H54 (cell line): ENCODE data around the gene LRRN4CL.
"Not testable (repeated sequence)": the region's sequence is repeated elsewhere in the genome, so short reads cannot be mapped to it uniquely, and the experiment has no call there.

Source experiments
- DNase-seq: peaks from one replicate; pipeline ENCODE4 v3.0.0; 2011; ENCODE audit warnings: low spot score, mixed read lengths; ENCODE audit not compliant: insufficient read length
- FAIRE-seq: peaks from 3 replicates; lab custom pipeline; 2011; peaks lifted over from hg19 to GRCh38; lab: Jason Lieb, UNC
- POLR2A ChIP-seq: IDR thresholded peaks from 2 replicates; pipeline ENCODE4 v1.6.1; 2011; ENCODE audit warnings: low read depth, mild to moderate bottlenecking, low read length

LRRN4CL gene

GRCh38 chr11:62676698-62677097 lies 12.6 kb downstream of the LRRN4CL start:
- TF ChIP-seq POLR2A: no peak
- DNase-seq (no peak), FAIRE-seq (no peak)

- DNase-seq, FAIRE-seq: not testable (repeated sequence)
These were observed 13.9 kb downstream of the LRRN4CL start for GRCh38 chr11:62675415-62675814.

- FAIRE-seq (no peak), DNase-seq (no peak)
- TF ChIP-seq POLR2A: no peak
These were observed 16.2 kb downstream of the LRRN4CL start for GRCh38 chr11:62673196-62673525.

- TF ChIP-seq POLR2A: peak; percentile 79
- DNase-seq (peak; percentile 62), FAIRE-seq (no peak)
These were observed 17.5 kb downstream of the LRRN4CL start, which contains the start of the genes LBHD1 and UQCC3 for GRCh38 chr11:62671608-62672389. LBHD1 (minus strand) TSS chr11:62672267; CDS start chr11:62670031, 2,236 bp downstream. UQCC3 (plus strand) TSS chr11:62671673; CDS start chr11:62671746, 73 bp downstream.

- no peak for TF ChIP-seq POLR2A
- DNase-seq (no peak), FAIRE-seq (no peak)
These were observed 18.1 kb downstream of the LRRN4CL start for GRCh38 chr11:62671236-62671607.

- no peak for TF ChIP-seq POLR2A
- no peak for DNase-seq
- FAIRE-seq: no peak
These were observed 19.7 kb downstream of the LRRN4CL start for GRCh38 chr11:62669420-62670161.

GRCh38 chr11:62667460-62667859 lies 21.9 kb downstream of the LRRN4CL start:
- DNase-seq: no peak

GRCh38 chr11:62666259-62666926 lies 22.9 kb downstream of the LRRN4CL start:
- FAIRE-seq (no peak), DNase-seq (no peak)
- no peak; the same call in 1 of the 2 replicates for TF ChIP-seq POLR2A

More at GRCh38 chr11:62667460-62667859, 21.9 kb downstream of the LRRN4CL start:
- TF ChIP-seq POLR2A: no peak
- no peak for FAIRE-seq

- FAIRE-seq (no peak), DNase-seq (no peak)
- peak; percentile 31 for TF ChIP-seq POLR2A
These were observed 23.6 kb downstream of the LRRN4CL start for GRCh38 chr11:62665599-62666258.

GRCh38 chr11:62665075-62665598 lies 24.2 kb downstream of the LRRN4CL start, which contains the start of the genes C11orf98 and CSKMT:
C11orf98 (minus strand) TSS chr11:62665210; CDS start chr11:62665169, 41 bp downstream.
CSKMT (plus strand) TSS chr11:62665312; CDS start chr11:62665880, 568 bp downstream.
- FAIRE-seq: no peak
- DNase-seq: peak; percentile 89
- TF ChIP-seq POLR2A: peak; percentile 98

GRCh38 chr11:62664405-62665074 lies 24.8 kb downstream of the LRRN4CL start:
- no peak for TF ChIP-seq POLR2A
- FAIRE-seq (no peak), DNase-seq (peak; percentile 42)

GRCh38 chr11:62656796-62657429 lies 32.4 kb downstream of the LRRN4CL start:
- no peak for TF ChIP-seq POLR2A
- no peak for DNase-seq
- FAIRE-seq: no peak
